ENCODE results near the gene FHL2. TPM values are rescaled to one million over a fixed set of nuclear protein-coding genes. Genes with fewer than 3 reads are reported as not detected.
"Not testable (repeated sequence)": the region's sequence is repeated elsewhere in the genome, so short reads cannot be mapped to it uniquely, and the experiment has no call there.

Gene FHL2
- total RNA-seq, 2 donors from 2014 or later: 2.6 to 3.0 TPM

DNA sequence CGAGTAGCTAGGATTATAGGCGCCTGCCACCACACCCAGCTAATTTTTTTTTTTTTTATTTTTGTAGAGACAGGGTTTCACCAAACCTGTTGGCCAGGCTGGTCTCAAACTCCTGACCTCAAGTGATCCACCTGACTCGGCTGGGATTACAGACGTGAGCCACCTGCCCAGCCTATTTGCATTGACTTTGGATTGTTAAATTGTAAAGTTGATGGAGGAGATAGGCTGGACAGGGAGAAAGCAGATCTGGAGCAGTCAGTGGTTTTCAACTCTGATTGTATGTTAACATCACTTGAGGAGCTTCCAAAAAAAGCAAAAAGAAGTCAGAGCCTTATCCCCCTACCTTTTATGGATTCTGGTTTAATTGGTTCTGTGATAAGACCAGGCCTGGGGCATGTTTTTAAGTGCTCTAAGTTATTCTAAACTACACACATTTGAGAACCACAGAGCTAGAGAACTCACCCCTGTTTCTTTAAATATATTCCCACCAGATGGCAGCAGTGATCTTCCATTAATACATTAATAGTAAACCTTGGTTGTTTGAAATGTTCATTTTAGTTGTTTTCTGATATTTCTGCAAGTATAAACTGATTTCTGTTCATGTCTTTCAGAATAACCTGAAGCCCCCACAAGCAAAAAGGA lies 54.0 kb downstream of the FHL2 start:
- DNase-seq (ENCODE audit: low spot score in 2 of 2): no peak
- H3K36me3 Mint-ChIP-seq: peaks cover 0 to under 1% of the 10 kb centered on the region in 2 donors
- no peaks in the 10 kb centered on the region for H3K9me3 Mint-ChIP-seq
- no peak for ATAC-seq
- peak overlapping the region in 1 of 2 donors; percentile 4 for H3K27ac Mint-ChIP-seq

DNA sequence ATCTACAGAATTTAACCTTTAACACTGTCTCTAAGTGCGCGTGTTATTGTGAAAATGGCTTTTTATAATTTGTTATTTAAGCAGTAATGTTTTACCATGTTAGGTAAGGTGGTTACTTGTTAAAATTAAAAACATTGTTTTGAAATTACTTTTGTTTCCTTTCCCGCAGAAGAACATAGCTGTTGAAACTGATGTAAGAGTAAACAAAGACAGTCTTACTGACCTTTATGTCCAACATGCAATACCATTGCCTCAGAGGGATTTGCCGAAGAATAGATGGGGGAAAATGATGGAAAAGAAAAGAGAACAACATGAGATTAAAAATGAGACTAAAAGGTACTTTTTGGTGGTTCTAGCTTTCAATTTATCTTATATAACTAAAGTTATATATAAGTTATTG lies 59.4 kb downstream of the FHL2 start:
- DNase-seq (ENCODE audit: low spot score in 2 of 2) (no peak), ATAC-seq (no peak)
- Mint-ChIP-seq H3K9me3 (no peaks in the 10 kb centered on the region), H3K27ac (no peak overlapping the region), H3K36me3 (peaks cover 5 to 15% of the 10 kb centered on the region in 2 donors)

DNA sequence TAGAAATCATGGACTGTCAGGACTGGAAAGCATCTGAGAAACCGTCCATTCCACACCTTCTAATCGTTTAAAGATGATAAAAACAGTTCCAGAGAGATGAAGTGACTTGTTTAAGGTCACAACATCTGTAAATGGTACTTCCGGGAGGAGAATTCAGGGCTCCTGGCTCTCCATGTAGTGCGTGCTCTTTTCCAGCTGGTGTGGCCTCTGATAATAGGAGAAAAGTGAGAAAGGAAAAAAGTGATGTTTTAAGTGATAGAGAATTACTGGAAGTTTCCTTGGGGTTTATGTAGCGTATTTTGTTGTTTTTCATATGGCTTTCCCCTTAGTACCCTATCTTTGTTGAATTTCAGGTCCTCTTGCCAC lies 60.8 kb downstream of the FHL2 start:
- peaks cover 5 to 15% of the 10 kb centered on the region in 2 donors for H3K36me3 Mint-ChIP-seq
- no peaks in the 10 kb centered on the region for H3K9me3 Mint-ChIP-seq
- DNase-seq (ENCODE audit: low spot score in 2 of 2) (no peak), ATAC-seq (no peak)
- H3K27ac Mint-ChIP-seq: peak overlapping the region; percentile 92 to 96

DNA sequence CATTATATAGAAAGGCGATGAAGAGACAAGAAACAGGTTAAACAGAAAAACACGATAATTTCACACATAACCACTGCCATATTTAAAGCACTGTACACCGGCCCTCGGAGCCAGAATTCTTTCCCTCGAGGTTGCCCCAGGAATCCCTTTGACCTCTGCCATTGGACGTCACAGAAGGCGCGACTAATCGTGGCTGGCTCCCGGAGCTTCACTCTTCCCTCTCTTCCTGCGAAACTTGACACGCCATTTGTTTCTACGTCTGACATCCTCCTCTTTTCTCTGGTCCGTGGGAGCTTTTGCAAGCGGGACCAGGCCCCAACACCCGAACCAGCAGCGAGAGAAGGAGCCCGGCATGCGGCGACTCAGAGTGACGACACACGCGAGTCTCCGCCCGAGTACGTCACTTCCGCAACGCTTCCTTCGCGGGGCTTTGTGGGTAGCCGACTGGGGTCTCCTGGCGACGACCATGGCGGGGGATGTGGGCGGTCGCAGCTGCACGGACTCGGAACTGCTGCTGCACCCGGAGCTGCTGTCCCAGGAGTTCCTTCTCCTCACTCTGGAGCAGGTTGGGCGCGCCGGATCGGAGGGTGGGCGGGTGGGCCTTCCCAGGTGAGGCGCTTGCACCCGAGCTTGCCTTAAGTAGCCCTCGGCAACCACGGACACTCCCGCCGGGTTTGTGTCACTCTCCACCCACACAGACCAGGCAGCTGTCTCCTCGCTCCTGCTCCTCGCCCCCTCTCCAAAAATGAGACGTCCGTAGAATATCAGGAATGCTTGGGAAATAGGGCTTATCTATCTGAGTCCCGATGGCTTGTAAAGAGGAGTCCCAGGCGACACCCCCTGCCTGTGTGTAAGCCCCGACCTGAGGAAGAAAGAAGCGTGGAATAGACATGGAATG lies 61.5 kb downstream of the FHL2 start, which contains the start of gene C2orf49:
C2orf49 (plus strand) TSS at position 419 of the 898 bp plus-strand sequence; CDS start at position 467, 48 bp downstream.
- H3K9me3 Mint-ChIP-seq: no peaks in the 10 kb centered on the region
- H3K36me3 Mint-ChIP-seq: peaks cover 5 to 15% of the 10 kb centered on the region in 2 donors
- H3K27ac Mint-ChIP-seq: peak within 1 kb of the TSS; percentile 92 to 100
- DNase-seq (ENCODE audit: low spot score in 2 of 2) (peak; percentile 80 to 90), ATAC-seq (peak; percentile 95 to 98)

DNA sequence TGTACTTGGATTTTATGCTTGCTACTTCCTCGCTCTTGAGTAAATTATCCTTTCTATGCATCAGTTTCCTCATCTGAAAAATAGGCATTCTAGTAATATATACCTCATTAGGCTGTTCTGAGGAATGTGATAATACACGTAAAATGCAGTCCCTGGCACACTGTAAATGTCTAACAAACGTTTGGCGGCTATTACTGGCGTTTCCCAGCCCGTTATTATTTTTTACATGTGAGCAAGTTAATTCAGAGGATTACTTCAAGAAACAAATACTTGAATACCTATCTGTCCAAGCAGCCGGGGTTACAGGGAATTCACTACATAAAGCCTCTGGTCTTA lies 62.1 kb downstream of the FHL2 start:
- H3K9me3 Mint-ChIP-seq: no peaks in the 10 kb centered on the region
- no peak for ATAC-seq
- H3K36me3 Mint-ChIP-seq: peaks cover 5 to 15% of the 10 kb centered on the region in 2 donors

DNA sequence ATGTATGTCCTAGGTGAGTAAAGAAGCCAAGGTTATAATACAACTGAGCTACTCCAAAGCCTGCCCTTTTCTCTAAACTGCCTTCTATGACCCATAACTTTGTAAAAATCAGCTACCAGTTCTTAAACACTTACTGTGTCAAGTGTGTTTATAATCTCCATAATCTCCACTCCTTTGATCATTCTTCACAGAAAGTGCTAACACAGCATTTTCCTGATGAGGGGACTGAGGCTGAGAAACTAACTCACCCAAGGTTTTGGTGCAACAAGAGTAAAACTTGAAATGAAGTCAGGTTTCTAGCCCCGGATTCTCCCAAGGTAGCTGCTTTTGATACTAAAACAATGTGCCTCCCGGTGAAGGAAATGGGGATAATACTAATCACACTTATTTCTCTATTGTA lies 63.4 kb downstream of the FHL2 start:
- no peak for DNase-seq (ENCODE audit: low spot score in 2 of 2)
- no peak for ATAC-seq
- H3K9me3 Mint-ChIP-seq: no peaks in the 10 kb centered on the region
- H3K27ac Mint-ChIP-seq: peak overlapping the region in 1 of 2 donors; percentile 92
- H3K36me3 Mint-ChIP-seq: peaks cover 5 to 15% of the 10 kb centered on the region in 2 donors

More for the DNA sequence above, 62.1 kb downstream of the FHL2 start:
- H3K27ac Mint-ChIP-seq: peak overlapping the region; percentile 92 to 100
- DNase-seq (ENCODE audit: low spot score in 2 of 2): no peak

DNA sequence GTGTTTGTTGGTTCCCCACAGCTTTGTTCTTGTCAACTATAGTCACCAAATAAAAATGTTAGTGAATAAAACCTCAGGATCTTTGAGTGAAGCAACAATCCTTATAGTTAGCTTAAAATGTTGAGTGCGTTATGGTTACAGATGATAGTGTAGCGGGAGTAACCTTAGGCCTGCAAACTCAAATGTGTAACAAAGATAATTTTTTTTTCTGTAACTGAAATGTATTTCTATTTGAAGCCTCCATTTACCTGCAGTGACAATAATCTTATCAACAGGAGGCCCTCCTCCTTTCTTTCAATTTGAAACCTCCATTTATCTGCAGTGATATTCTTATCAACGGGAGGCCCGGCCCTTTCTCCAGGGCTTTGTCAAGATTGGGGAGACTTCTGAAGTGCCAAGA lies 64.6 kb downstream of the FHL2 start:
- no peak for ATAC-seq
- H3K36me3 Mint-ChIP-seq: peaks cover 6 to 17% of the 10 kb centered on the region in 2 donors

DNA sequence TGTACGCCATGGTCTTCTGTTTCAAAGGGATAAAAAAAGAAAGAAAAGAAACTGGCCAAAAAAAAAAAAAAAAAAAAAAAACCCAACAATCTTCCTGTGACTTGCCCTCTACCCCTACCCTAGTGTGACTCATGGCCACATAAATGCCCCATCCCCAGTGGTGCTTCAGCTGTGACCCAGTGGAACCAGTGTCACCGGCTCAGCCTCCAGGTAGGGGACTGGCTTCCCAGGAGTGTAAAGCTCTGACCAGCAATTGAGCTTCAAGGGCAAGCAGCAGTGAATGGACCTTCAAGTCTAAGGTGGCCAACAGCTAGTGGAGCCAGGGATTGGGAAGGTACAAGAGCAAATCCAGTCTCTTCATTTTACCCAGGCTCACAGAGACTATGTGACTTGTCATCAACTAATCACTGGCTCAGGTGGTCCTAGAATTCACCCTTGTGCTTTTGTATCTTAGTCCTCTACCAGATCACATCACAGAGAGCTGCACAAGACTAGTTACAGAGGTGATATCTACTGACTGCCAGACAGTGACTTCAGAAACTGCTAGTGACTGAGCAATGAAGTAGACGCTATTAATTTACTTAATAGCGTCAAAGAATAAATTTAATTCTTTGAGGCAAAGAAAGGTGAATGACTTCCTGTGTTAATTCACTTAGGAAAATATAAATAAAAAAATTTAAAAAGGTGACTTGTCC lies 68.0 kb downstream of the FHL2 start:
- H3K9me3 Mint-ChIP-seq: no peaks in the 10 kb centered on the region
- H3K36me3 Mint-ChIP-seq: peaks cover 12 to 13% of the 10 kb centered on the region in 2 donors
- peak overlapping the region; percentile 95 for H3K27ac Mint-ChIP-seq
- no peak for DNase-seq (ENCODE audit: low spot score in 2 of 2)
- ATAC-seq: peak in 1 of 2 donors; percentile 69

More for the DNA sequence above, 64.6 kb downstream of the FHL2 start:
- peak overlapping the region in 1 of 2 donors; percentile 2 for H3K27ac Mint-ChIP-seq
- no peak for DNase-seq (ENCODE audit: low spot score in 2 of 2)
- H3K9me3 Mint-ChIP-seq: no peaks in the 10 kb centered on the region

DNA sequence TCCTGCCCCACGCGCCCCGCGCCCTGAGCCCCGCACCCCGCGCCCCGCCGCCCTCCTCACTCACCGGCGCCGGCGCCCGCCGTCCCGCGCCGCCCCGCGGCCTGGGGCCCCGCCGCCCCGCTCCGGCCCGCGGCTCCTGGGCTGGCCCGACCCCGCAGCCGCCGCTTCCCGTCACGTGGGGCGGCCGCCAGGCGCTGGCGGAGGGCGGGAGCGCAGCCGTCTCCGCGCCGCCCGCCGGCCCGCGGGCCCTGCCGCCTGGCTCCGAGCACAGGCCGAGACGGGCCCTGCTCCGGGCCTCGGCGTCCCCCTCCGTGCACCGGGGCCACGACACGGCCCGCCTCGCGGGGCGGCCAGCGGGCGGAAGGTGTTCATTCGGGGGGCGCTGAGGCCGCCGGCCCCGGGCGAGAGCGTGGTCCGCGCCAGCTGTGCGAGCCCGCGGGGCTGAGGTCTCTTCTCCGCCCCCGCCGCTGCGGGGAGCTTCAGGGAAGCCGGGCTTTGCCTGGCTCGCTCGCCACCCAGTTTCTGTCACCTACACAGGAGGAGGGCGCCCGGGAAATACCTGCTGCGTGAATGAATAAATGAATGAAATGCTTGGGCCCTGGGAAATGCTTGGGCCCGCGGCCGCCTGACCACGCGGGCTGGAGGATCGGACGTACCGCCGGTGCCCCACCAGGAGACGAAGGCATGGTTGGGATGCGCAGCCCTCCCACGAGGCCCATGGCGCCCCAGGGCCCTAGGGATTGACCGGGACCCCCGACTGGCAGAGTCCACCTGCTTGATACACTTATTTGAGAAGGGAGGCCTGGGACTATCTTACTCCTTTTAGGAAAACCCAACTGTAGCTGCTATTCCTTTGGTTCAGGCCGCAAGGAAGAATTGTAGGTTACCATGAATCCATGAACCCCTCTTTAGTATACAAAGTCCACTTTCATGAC lies 69.0 kb downstream of the FHL2 start, which contains the start of gene TGFBRAP1:
TGFBRAP1 (minus strand) TSS at position 175 of the 935 bp plus-strand sequence. CDS start 21,434 bp downstream, outside the sequence.
- Mint-ChIP-seq H3K27ac (peak within 1 kb of the TSS; percentile 95), H3K9me3 (no peaks in the 10 kb centered on the region), H3K36me3 (peaks cover 13 to 19% of the 10 kb centered on the region in 2 donors)
- ATAC-seq: peak; percentile 87 to 90
- peak; percentile 66 to 73 for DNase-seq (ENCODE audit: low spot score in 2 of 2)

DNA sequence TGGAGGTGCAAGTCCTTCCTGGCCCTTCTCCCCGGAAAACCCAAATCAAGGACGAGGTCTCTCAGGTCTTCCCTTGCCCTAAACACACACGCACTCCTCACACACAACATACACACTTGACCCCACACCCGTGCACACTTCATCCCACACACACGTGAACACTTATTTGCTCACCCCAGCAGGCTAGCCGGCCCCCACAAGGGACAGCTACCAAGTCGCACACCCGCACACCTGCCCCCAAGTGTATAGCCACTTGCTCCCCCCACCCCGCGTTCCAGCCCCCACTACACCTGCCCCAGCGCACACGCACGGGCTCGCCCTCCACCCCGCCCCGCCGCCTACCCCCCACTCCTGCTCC lies 69.7 kb downstream of the FHL2 start:
- Mint-ChIP-seq H3K9me3 (no peaks in the 10 kb centered on the region), H3K27ac (peak overlapping the region; percentile 88 to 95), H3K36me3 (peaks cover 13 to 25% of the 10 kb centered on the region in 2 donors)
- no peak for DNase-seq (ENCODE audit: low spot score in 2 of 2)
- ATAC-seq: peak; percentile 23 to 29

DNA sequence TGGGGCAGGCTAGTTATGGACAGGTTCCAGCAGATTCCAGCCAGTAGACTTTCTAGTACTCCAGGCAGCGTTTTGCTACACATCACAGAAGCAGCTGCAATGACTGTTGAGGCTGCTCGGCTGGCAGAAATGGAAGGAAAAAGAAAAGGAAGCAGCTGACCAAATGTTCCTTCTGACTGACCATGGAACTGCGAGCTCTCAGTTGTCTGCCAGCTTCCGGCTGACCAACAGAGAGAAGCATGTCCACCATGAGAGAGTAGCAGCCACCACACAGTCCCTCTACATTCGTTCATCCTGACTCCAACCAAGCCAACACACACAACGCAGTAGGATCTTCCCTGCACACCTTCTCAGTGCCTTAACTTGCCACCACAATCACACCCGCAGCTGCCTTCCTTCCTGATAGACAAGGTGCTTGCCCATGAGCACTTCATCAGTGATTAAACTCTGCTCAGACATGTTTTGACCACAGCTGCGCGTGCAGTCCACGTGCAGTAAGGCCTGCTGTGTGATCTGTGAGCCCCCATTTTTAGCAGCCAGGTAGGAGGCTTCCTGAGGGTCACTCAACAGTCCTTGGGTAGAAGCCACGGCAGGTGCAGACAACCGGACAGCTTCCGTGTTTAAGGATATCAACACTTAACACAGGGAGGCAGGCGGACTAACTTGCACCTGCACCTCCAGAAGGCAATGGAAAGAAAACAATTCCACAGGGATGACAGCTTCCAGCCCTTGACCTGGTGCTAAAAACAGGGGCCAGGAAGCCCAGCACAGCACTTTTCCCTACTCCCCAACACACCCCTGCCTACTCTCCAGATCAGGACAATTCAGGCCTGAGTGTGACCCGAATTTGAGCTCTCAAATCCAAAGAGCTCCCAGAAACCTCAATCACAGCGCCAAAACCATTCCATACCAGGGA lies 70.3 kb downstream of the FHL2 start:
- ATAC-seq (peak in 1 of 2 donors; percentile 23), DNase-seq (ENCODE audit: low spot score in 2 of 2) (peak in 1 of 2 donors; percentile 7)
- H3K36me3 Mint-ChIP-seq: peaks cover 13 to 25% of the 10 kb centered on the region in 2 donors
- H3K27ac Mint-ChIP-seq: peak overlapping the region; percentile 88 to 95
- no peaks in the 10 kb centered on the region for H3K9me3 Mint-ChIP-seq

DNA sequence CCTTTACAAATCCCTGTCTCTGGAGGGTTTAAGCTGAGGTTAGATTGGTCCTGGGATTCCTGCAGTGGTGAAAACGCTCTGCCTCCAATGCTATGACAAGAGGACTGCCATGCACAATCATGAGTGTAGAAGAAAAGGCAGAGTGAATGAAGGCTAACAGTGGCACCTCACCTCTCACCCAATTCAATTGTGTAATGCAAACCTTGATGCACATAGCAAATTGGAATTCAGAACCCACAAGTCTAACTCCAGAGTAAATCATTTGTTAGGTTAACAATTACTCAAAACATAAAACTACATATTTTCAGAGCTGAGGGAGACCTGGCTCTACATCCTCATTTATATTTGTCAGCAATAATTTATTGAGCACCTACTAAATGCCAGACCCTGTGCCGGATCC lies 71.2 kb downstream of the FHL2 start:
- Mint-ChIP-seq H3K36me3 (peaks cover 13 to 32% of the 10 kb centered on the region in 2 donors), H3K27ac (peak overlapping the region in 1 of 2 donors; percentile 95), H3K9me3 (no peaks in the 10 kb centered on the region)
- ATAC-seq: no peak
- DNase-seq (ENCODE audit: low spot score in 2 of 2): no peak

DNA sequence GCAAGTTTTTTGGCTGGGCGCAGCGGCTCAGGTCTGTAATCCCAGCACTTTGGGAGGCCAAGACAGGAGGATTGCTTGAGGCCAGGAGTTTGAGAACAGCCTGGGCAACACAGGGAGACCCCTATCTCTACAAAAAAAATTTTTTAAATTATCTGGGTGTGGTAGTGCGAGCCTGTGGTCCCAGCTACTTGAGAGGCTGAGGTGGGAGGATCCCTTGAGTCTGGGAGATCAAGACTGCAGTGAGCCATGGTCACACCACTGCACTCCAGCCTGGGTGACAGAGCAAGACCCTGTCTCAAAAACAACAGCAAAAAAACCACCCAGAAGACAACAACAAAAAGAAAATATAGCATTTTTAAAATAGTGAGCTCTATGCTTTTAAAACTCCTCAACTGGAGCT lies 71.6 kb downstream of the FHL2 start:
- not testable (repeated sequence) for ATAC-seq; H3K9me3 Mint-ChIP-seq; DNase-seq (ENCODE audit: low spot score in 2 of 2)
- Mint-ChIP-seq H3K36me3 (peaks cover 13 to 35% of the 10 kb centered on the region in 2 donors), H3K27ac (peak overlapping the region in 1 of 2 donors; percentile 55)

DNA sequence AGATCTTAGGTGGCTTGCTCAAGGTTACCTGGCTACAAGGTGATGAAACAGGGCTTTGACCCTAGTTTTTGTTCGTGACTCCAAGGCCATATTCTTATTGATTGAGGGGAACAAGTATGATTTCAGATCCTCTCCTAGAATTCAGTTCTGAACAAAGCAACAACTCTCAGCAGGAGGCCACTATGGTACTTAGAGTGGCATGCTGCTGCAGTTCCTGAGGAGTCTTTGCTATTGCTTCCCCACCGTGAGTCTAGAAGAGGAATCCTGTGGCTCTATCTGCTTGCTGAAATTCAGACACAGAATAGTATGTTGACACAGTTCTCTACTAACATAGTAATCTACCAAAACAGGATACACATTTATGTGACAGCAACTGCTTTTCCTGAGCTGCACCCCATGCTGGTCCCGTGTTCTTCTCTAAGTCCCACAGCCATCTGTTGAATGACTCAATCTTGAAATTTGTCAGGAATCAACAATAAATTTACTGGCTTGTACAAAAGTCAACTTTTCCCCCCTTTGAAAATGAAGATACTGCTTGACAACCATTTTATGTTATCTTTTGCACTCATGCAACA lies 73.4 kb downstream of the FHL2 start:
- ATAC-seq (no peak), DNase-seq (ENCODE audit: low spot score in 2 of 2) (no peak)
- peaks cover 13 to 35% of the 10 kb centered on the region in 2 donors for H3K36me3 Mint-ChIP-seq
- no peaks in the 10 kb centered on the region for H3K9me3 Mint-ChIP-seq
- no peak overlapping the region for H3K27ac Mint-ChIP-seq

Data from activated naive CD4-positive, alpha-beta T cell treated with anti-CD3 and anti-CD28 coated beads, Interleukin-2, amount 50 U/mL, for 72 hours (primary cell).